Fibroblast of lung (primary cell): ENCODE measurements around the gene RABEPK.

Experiments used
- EZH2 ChIP-seq: IDR thresholded peaks from 2 replicates; pipeline ENCODE4 v1.5.1; 2012; ENCODE audit warnings: low read length, control low read depth, mild to moderate bottlenecking; ENCODE audit errors: missing control alignments
- TF ChIP-seq, protein P1 (sequence below), 2 donors: IDR thresholded peaks in 1 of 2; conservative IDR thresholded peaks in 1 of 2; 1 replicate in 1 of 2; 2 replicates in 1 of 2; pipeline ENCODE4 v1.5.1; 2011 to 2012; ENCODE audit warnings: low read length in 2 of 2, control low read depth in 1 of 2, inconsistent platforms in 1 of 2, low read depth in 1 of 2, mild to moderate bottlenecking in 1 of 2

DNA sequence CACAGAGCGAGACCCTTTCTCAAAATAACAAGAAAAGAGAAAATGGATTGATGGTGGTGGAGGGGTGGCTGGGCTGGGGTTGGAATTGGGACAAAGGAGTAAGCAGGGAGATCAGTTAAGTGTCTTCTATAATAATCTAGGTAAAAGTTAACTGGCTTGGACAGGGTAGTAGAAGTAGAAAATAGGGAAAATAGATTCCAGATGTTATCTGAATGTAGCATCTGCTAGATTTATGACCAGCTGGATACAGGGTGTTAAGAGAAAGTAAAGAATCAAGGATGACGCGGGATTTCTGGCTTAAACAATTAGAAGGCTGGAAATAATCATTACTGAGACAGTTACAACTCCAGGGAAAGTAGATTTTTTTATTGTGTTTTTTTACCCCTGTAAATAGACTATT lies 23.7 kb upstream of the RABEPK start:
- TF ChIP-seq, protein P1, sequence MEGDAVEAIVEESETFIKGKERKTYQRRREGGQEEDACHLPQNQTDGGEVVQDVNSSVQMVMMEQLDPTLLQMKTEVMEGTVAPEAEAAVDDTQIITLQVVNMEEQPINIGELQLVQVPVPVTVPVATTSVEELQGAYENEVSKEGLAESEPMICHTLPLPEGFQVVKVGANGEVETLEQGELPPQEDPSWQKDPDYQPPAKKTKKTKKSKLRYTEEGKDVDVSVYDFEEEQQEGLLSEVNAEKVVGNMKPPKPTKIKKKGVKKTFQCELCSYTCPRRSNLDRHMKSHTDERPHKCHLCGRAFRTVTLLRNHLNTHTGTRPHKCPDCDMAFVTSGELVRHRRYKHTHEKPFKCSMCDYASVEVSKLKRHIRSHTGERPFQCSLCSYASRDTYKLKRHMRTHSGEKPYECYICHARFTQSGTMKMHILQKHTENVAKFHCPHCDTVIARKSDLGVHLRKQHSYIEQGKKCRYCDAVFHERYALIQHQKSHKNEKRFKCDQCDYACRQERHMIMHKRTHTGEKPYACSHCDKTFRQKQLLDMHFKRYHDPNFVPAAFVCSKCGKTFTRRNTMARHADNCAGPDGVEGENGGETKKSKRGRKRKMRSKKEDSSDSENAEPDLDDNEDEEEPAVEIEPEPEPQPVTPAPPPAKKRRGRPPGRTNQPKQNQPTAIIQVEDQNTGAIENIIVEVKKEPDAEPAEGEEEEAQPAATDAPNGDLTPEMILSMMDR (conservative IDR thresholded peaks at IDR 0.05 in 1 of 2, IDR thresholded peaks at IDR 0.05 in 1 of 2; ENCODE audit: low read depth in 1 of 2, low read length in 2 of 2) = no peak
- no peak for TF ChIP-seq EZH2
